ENCODE measurements around the gene INSYN1. TPM values are rescaled to one million over a fixed set of nuclear protein-coding genes. Genes with fewer than 3 reads are reported as not detected.
"Not testable (repeated sequence)": the region's sequence is repeated elsewhere in the genome, so short reads cannot be mapped to it uniquely, and the experiment has no call there.

INSYN1 gene
- total RNA-seq, 8 experiments from 2014 or later = 0.49 to 46.6 (median 26.5) TPM

DNA sequence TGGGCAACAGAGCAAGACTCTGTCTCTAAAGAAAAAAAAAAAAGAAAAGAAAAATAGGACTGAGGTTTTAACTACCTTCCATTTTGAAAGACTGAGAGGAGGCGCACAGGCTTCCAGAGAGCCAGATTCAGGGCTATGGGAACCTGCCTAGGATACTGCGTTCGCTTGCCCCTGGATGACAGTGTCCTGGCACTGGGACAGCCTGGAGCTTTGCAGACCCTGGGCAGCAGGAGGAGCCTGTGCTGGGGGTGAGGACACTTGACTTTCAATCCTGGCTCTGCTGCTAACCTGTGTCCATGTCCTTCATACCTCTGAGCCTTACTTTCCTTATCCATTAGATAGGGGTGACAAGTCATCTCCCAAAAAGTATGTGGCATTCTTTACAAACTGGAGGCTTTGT lies 37.7 kb downstream of the INSYN1 start:
- in situ Hi-C loops (cut with MboI; ENCODE audit: low pct_unique_long_range_greater_than_20kb in 2 of 9, low sequenced_read_pairs in 9 of 9, unreplicated experiment in 9 of 9) = loop anchor here in 4 of 9 experiments (25.0 kb wide), 3 partner anchors 153 to 403 kb away; no protein-coding TSS in a partner anchor
- no peak for ATAC-seq (replicated peaks in 6 of 8)
- 80 to 100% (median 95%) methylated on average over 1 to 3 of the region's 3 CpGs; no CpG with 5 or more reads in 7 of the 10 experiments for whole genome bisulfite sequencing, 10 experiments
- peaks cover 17 to 22% of the 10 kb centered on the region in 2 donors for H3K4me1 ChIP-seq (replicated peaks in 1 of 2)
- H3K27ac ChIP-seq = no peak overlapping the region
- H3K4me3 ChIP-seq = no peak overlapping the region

DNA sequence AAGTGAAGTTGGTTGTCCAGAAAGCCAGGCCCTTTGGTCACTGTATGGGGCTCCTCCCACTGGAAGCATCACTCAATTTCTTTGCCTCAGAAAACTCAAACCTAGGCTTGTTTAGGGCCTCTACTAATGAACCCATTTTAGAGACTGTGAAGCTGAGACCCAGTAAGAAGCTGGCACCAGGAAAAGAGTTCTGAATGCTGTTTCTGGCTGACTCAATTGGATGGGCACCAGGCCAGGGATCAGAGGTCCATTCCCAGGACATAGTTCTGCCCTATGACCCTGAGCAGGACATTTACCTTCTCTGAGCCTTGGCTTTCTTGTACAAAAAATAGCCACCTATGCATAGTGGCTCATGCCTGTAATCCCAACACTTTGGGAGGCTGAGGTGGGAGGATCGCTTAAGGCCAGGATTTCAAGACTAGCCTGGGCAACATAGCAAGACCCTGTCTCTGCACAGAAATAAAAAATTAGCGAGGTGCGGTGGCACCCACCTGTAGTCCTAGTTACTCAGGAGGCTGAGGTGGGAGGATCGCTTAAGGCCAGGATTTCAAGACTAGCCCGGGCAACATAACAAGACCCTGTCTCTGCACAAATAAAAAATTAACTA lies 38.4 kb downstream of the INSYN1 start:
- in situ Hi-C loops (cut with MboI; ENCODE audit: low pct_unique_long_range_greater_than_20kb in 2 of 9, low sequenced_read_pairs in 9 of 9, unreplicated experiment in 9 of 9) = loop anchor here in 4 of 9 experiments (25.0 kb wide), 3 partner anchors 152 to 402 kb away; no protein-coding TSS in a partner anchor
- Histone ChIP-seq H3K4me3 (no peak overlapping the region), H3K27ac (no peak overlapping the region), H3K4me1 (replicated peaks in 1 of 2) (peaks cover 16% of the 10 kb centered on the region in 2 donors)
- ATAC-seq (replicated peaks in 6 of 8) = no peak
- WGBS, 10 experiments = 60 to 100% (median 100%) methylated on average over 2 to 5 of the region's 5 CpGs; no CpG with 5 or more reads in 3 of the 10 experiments

DNA sequence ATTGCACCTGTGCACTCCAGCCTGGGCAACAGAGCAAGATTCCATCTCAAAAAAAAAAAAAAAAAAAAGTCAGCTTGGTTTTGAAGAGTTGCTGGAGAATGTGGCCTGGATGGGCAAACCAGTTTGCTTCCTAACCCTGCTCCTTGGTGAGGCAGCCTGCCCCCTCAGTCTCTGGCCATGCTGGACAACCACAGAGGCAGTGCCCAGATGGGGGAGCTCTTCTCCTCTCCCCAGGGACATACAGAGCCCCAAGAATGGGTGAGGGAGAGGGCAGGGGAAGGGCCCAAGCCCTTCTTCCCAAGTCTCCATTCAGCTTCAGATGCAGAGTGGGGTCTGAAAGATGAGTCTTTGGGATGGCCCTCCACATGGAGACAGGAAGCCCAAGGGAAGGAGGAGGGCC lies 41.0 kb downstream of the INSYN1 start:
- Histone ChIP-seq H3K4me1 (replicated peaks in 1 of 2) (no peaks in the 10 kb centered on the region), H3K4me3 (no peak overlapping the region), H3K27ac (no peak overlapping the region)
- ATAC-seq (replicated peaks in 6 of 8) = peak in 6 of 8 experiments; percentile 11 to 62 (median 43)
- in situ Hi-C loops (cut with MboI; ENCODE audit: low pct_unique_long_range_greater_than_20kb in 2 of 9, low sequenced_read_pairs in 9 of 9, unreplicated experiment in 9 of 9) = loop anchor here in 4 of 9 experiments (25.0 kb wide), 3 partner anchors 150 to 400 kb away; no protein-coding TSS in a partner anchor

DNA sequence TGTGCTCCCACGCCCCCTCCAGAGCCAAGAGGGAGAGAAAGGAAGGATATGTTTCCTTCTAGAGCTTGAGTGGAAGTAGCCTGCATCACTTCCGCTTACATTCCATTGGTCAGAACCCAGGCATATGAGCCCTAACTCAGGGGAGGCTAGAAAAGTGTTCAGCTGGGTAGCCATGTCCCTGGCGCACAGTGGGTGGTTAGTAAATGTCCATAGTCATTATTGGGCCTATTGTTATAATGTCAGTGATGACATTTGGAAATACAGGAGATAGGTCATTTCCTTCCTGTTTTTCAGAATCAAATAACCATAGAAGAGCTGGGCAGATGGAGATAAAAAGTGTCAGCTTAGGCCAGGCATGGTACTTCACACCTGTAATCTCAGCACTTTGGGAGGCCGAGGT lies 41.6 kb downstream of the INSYN1 start:
- ATAC-seq (replicated peaks in 6 of 8) = no peak
- WGBS, 10 experiments = 93 to 100% (median 94%) methylated on average over 2 to 4 of the region's 4 CpGs; no CpG with 5 or more reads in 5 of the 10 experiments
- Histone ChIP-seq H3K4me1 (replicated peaks in 1 of 2) (no peaks in the 10 kb centered on the region), H3K4me3 (no peak overlapping the region), H3K27ac (no peak overlapping the region)
- in situ Hi-C loops (cut with MboI; ENCODE audit: low pct_unique_long_range_greater_than_20kb in 2 of 9, low sequenced_read_pairs in 9 of 9, unreplicated experiment in 9 of 9) = loop anchor here in 4 of 9 experiments (25.0 kb wide), 3 partner anchors 149 to 399 kb away; no protein-coding TSS in a partner anchor

DNA sequence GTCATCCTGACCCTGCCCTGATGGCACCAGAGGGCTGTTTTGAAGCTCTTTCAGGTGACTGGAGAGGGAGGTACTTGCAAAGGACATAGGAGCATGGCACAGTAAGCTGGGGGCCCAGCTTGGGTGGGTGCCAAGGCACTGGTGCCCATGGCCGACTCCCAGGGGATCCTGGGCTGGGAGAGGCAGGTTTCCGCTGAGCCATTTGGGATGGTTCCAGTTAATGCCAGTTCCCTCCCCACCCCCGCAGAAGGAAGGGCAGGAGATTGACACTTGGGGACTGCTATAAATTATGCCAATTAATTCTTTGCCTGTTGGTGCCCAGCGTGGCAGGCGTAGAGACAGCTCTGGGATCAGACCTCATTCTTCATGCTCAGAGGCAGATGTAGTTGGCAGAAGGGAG lies 42.8 kb downstream of the INSYN1 start:
- Histone ChIP-seq H3K27ac (no peak overlapping the region), H3K4me3 (no peak overlapping the region), H3K4me1 (replicated peaks in 1 of 2) (no peaks in the 10 kb centered on the region)
- in situ Hi-C loops (cut with MboI; ENCODE audit: low pct_unique_long_range_greater_than_20kb in 2 of 9, low sequenced_read_pairs in 9 of 9, unreplicated experiment in 9 of 9) = loop anchor here in 4 of 9 experiments (25.0 kb wide), 3 partner anchors 148 to 398 kb away; no protein-coding TSS in a partner anchor
- WGBS, 10 experiments = 80 to 94% (median 85%) methylated on average over 1 to 2 of the region's 5 CpGs; no CpG with 5 or more reads in 6 of the 10 experiments
- no peak for ATAC-seq (replicated peaks in 6 of 8)

DNA sequence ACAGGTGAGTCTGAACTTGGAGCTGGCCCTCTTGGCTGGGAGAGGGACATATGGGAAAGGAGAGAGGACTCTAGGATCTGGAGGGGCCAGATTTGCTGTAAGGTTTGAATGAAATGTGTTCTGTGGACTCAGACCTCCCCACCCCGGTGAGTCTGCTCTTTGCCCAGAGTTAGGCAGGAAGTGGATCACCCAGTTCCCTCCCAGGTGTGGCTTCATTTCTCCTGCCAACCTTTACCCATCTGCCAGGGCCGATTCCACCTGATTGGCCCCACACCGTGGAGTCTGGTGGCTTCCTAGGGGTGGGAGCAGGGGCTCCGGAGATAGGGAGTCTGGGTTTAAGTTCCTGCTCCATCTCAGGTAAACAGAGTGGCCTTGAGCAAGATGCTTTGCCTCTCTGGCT lies 43.5 kb downstream of the INSYN1 start:
- Histone ChIP-seq H3K4me3 (no peak overlapping the region), H3K4me1 (replicated peaks in 1 of 2) (no peaks in the 10 kb centered on the region), H3K27ac (no peak overlapping the region)
- in situ Hi-C loops (cut with MboI; ENCODE audit: low pct_unique_long_range_greater_than_20kb in 2 of 9, low sequenced_read_pairs in 9 of 9, unreplicated experiment in 9 of 9) = loop anchor here in 4 of 9 experiments (25.0 kb wide), 3 partner anchors 147 to 397 kb away; no protein-coding TSS in a partner anchor
- 93 to 100% (median 100%) methylated on average over 1 to 4 of the region's 4 CpGs; no CpG with 5 or more reads in 6 of the 10 experiments for WGBS, 10 experiments
- ATAC-seq (replicated peaks in 6 of 8) = no peak

DNA sequence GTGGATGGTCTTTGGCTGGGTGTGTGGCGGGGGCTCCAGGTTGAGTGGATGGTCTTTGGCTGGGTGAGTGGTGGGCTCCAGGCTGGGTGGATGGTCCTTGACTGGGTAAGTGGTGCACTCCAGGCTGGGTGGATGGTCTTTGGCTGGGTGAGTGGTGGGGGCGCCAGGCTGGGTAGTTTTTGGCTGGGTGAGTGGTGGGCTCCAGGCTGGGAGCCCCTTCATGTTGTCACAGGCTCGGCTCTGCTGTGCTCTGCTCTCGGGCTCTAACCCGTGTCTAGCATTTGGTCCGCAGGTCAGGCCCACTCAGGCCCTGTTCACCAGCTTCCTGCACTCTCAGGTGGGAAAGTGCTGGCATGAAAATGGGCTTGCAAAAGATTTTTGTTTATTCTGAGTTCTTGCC lies 43.9 kb downstream of the INSYN1 start:
- WGBS, 10 experiments = 84 to 100% (median 100%) methylated on average over 1 to 5 of the region's 6 CpGs; no CpG with 5 or more reads in 4 of the 10 experiments
- Histone ChIP-seq H3K27ac (no peak overlapping the region), H3K4me1 (replicated peaks in 1 of 2) (no peaks in the 10 kb centered on the region), H3K4me3 (no peak overlapping the region)
- peak in 1 of 8 experiments; percentile 4 for ATAC-seq (replicated peaks in 6 of 8)
- in situ Hi-C loops (cut with MboI; ENCODE audit: low pct_unique_long_range_greater_than_20kb in 2 of 9, low sequenced_read_pairs in 9 of 9, unreplicated experiment in 9 of 9) = loop anchor here in 4 of 9 experiments (25.0 kb wide), 3 partner anchors 147 to 397 kb away; no protein-coding TSS in a partner anchor

DNA sequence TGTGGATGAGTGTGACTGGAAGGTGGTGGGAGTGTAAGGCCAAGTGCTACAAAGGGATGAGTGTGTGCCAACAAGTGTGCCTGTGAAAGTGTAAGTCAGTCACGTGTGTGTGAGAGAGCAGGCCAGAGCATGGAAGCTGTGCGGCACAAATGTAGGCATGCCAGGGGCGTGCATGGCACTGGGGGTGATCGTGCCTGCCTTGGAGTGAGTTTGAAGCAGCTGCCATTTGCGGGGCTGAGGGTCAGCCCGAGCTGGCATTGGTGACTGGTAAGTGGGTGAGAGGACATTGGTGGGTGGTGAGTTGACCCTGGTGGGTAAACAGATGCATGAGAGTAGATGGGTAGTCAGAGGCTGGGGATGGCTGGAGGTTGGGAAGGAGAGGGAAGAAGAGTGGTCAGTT lies 44.5 kb downstream of the INSYN1 start:
- 80 to 100% (median 92%) methylated on average over 1 to 6 of the region's 6 CpGs; no CpG with 5 or more reads in 4 of the 10 experiments for WGBS, 10 experiments
- in situ Hi-C loops (cut with MboI; ENCODE audit: low pct_unique_long_range_greater_than_20kb in 2 of 9, low sequenced_read_pairs in 9 of 9, unreplicated experiment in 9 of 9) = loop anchor here in 4 of 9 experiments (25.0 kb wide), 3 partner anchors 146 to 396 kb away; no protein-coding TSS in a partner anchor
- ATAC-seq (replicated peaks in 6 of 8) = no peak

DNA sequence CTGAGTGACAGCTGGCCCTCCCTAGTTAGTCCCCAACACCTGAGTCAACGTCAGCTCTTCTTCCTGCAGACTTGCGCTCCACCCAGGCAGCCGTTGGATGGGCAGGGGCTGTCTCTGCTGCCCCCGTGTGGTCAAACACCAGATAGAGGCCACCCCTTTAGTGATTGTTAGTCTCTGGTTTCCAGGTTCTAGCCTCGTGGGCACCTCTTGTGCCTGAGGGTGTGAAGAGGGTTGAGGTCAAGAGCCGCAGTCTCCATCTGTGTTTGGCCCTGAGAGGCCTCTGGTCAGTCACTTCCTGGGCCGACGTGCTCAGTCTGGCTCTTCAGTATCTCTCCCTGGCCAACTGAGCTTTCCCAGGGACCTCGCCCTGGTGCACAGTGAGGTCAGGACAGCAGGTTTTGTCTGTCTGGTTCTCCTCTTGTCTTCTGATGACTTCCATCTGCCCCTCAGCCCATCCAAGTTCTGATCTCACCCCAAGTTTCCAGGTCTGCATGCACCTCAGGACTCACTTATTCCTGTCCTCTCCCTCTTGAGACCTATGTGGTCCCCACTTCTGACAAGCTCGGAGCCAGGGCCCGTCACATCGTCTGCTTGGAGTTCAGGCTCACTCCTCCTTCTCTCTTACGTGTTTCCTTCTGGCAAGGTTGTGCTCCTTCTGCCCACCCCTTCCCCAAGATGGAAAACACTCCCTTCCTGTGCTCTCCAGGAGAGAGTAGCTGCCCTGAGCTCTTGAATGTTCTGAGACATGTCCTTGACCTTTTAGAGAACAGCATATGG lies 48.1 kb downstream of the INSYN1 start:
- H3K4me1 ChIP-seq (replicated peaks in 1 of 2) = no peaks in the 10 kb centered on the region
- H3K27ac ChIP-seq = no peak overlapping the region
- peak; percentile 57 to 89 (median 69) for ATAC-seq (replicated peaks in 6 of 8)
- in situ Hi-C loops (cut with MboI; ENCODE audit: low pct_unique_long_range_greater_than_20kb in 2 of 9, low sequenced_read_pairs in 9 of 9, unreplicated experiment in 9 of 9) = loop anchor here in 4 of 9 experiments (25.0 kb wide), 3 partner anchors 143 to 393 kb away; no protein-coding TSS in a partner anchor
- WGBS, 10 experiments = 0 to 100% (median 56%) methylated on average over 1 to 6 of the region's 13 CpGs; no CpG with 5 or more reads in 5 of the 10 experiments
- H3K4me3 ChIP-seq = no peak overlapping the region

More for the DNA sequence above, 44.5 kb downstream of the INSYN1 start:
- no peak overlapping the region for H3K4me3 ChIP-seq
- no peaks in the 10 kb centered on the region for H3K4me1 ChIP-seq (replicated peaks in 1 of 2)
- H3K27ac ChIP-seq = no peak overlapping the region

DNA sequence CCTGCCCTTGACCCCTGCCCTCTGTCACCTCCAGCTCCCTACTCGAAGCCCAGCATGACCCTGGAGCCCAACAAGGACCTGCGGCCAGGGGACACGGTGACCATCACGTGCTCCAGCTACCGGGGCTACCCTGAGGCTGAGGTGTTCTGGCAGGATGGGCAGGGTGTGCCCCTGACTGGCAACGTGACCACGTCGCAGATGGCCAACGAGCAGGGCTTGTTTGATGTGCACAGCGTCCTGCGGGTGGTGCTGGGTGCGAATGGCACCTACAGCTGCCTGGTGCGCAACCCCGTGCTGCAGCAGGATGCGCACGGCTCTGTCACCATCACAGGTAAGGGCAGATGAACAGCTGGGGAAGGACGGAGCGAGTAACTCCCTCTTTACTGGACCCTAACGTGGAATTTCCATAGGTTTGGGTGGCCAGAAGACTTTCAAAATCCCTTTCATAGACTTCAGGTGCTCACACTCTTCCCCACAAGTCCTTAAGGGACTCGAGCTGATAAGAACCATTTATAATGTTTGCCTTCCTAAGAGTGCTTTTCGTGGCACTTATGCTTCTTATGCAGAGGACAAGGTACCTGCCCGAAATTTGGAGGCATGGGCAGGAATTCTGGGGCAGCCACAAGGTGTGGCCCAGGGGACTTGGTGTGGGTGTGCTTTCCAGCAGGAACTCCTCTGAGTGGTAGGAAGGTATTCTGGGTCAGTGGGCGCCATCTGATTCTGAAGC lies 48.8 kb downstream of the INSYN1 start:
- in situ Hi-C loops (cut with MboI; ENCODE audit: low pct_unique_long_range_greater_than_20kb in 2 of 9, low sequenced_read_pairs in 9 of 9, unreplicated experiment in 9 of 9) = loop anchor here in 4 of 9 experiments (25.0 kb wide), 3 partner anchors 142 to 392 kb away; no protein-coding TSS in a partner anchor

DNA sequence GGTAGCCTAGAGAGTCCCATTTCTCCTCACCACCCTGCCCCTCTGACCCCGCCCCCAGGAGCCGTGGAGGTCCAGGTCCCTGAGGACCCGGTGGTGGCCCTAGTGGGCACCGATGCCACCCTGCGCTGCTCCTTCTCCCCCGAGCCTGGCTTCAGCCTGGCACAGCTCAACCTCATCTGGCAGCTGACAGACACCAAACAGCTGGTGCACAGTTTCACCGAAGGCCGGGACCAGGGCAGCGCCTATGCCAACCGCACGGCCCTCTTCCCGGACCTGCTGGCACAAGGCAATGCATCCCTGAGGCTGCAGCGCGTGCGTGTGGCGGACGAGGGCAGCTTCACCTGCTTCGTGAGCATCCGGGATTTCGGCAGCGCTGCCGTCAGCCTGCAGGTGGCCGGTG lies 49.5 kb downstream of the INSYN1 start:
- not testable (repeated sequence) for ATAC-seq (replicated peaks in 6 of 8); H3K4me3 ChIP-seq; H3K27ac ChIP-seq; H3K4me1 ChIP-seq (replicated peaks in 1 of 2)
- in situ Hi-C loops (cut with MboI; ENCODE audit: low pct_unique_long_range_greater_than_20kb in 2 of 9, low sequenced_read_pairs in 9 of 9, unreplicated experiment in 9 of 9) = loop anchor here in 4 of 9 experiments (25.0 kb wide), 3 partner anchors 141 to 391 kb away; no protein-coding TSS in a partner anchor
- 80 to 100% (median 95%) methylated on average over 1 to 11 of the region's 23 CpGs; no CpG with 5 or more reads in 7 of the 10 experiments for WGBS, 10 experiments

More for the DNA sequence above, 48.8 kb downstream of the INSYN1 start:
- 52 to 82% (median 67%) methylated on average over 1 to 4 of the region's 23 CpGs; no CpG with 5 or more reads in 3 of the 10 experiments for WGBS, 10 experiments
- not testable (repeated sequence) for H3K27ac ChIP-seq; H3K4me3 ChIP-seq; H3K4me1 ChIP-seq (replicated peaks in 1 of 2); ATAC-seq (replicated peaks in 6 of 8)

All from motor neuron (in vitro differentiated cells).